Activated CD4-positive, alpha-beta T cell treated with anti-CD3 and anti-CD28 coated beads for 36 hours (primary cell): ENCODE data around the gene GPX4. TPM values are rescaled to one million over a fixed set of nuclear protein-coding genes. Genes with fewer than 3 reads are reported as not detected.

ENCODE experiments used
- ATAC-seq: fragments of 200-7000 bp; cut with Tn5 transposase; one replicate; pipeline ENCODE4 v1.10.0; 2021; ENCODE audit warnings: mild to moderate bottlenecking, moderate library complexity
- CTCF ChIA-PET: fragments of 350-600 bp; sonication (Branson Sonifier 250); formaldehyde crosslinking; loops from one replicate; lab custom pipeline; 2021; ENCODE audit warnings: antibody characterized with exemption; lab: Charles Lee
- POLR2A ChIA-PET: fragments of 350-600 bp; sonication (Branson Sonifier 250); formaldehyde crosslinking; loops from one replicate; lab custom pipeline; 2021; ENCODE audit warnings: antibody characterized with exemption, inconsistent platforms; lab: Charles Lee
- DNase-seq: peaks from one replicate; pipeline ENCODE4 v3.0.0-alpha.2; 2020
- H3K27ac Mint-ChIP-seq: one replicate; pipeline ENCODE4 v1.8.0; 2021; ENCODE audit warnings: mixed read lengths
- H3K27me3 Mint-ChIP-seq: one replicate; pipeline ENCODE4 v1.8.0; 2021; ENCODE audit warnings: mixed read lengths
- H3K36me3 Mint-ChIP-seq: one replicate; pipeline ENCODE4 v1.8.0; 2021; ENCODE audit warnings: low read depth, mixed read lengths
- H3K4me1 Mint-ChIP-seq: one replicate; pipeline ENCODE4 v1.8.0; 2021; ENCODE audit warnings: mixed read lengths
- H3K4me3 Mint-ChIP-seq: one replicate; pipeline ENCODE4 v1.8.0; 2021; ENCODE audit warnings: mild to moderate bottlenecking, moderate library complexity, mixed read lengths
- H3K9me3 Mint-ChIP-seq: one replicate; pipeline ENCODE4 v1.8.0; 2021; ENCODE audit warnings: low read depth, mixed read lengths
- intact Hi-C, 2 experiments: fragments of 100-400 bp; cut with DNase I in 1 of 2; cut with micrococcal nuclease in 1 of 2; formaldehyde crosslinking; loops; one replicate each; pipeline versions ENCODE4 v1.14.2 to v1.15.1; 2022 to 2024; cut with DNase I, micrococcal nuclease
- total RNA-seq, 2 experiments: library from RNA; stranded (reverse); gene quantifications; one replicate each; pipeline ENCODE4 v1.2.3, GENCODE V29; 2021

The GPX4 gene
- total RNA-seq, 2 experiments from 2014 or later, result 192 to 218 TPM

DNA sequence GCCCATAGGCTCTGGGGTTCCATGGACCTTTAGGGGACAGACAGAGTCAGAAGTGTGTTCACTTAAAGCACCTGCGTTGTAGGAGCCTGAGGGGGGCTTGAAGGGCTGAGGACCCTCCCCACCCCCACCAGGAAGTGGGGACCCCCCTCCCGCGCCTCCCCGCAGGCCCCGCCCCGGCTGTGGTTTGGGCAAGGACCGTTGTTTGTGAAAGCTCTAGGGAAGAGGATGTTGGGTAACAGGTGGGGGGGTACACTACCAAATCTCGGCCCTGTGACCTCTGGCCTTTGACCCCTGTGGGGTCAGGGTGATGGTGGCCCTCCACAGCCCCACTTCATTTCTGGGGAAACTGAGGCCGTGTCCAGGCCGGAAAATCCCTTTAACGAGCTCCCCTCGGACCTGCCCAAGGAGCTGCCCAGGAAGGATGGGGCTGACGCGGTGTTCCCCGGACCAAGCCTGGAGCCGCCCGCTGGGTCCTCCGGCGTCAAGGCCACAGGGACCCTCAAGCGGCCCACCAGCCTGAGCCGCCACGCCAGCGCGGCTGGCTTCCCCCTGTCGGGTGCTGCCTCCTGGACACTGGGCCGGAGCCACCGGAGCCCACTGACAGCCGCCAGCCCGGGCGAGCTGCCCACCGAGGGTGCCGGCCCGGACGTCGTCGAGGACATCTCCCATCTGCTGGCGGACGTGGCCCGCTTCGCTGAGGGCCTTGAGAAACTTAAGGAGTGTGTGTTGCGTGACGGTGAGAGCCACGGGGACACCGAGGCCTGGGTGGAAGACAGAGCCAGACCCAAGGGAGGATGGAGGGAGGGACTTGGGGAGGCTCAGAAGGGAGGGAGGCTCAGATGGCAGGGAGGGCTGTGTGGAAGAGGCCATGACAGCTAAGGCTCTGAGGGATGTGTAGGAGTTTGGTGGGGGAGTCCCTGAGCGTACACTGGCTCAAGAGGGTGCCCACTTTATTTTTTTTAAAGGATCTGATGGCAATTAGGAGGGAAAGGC lies 35.5 kb upstream of the GPX4 start:
- CTCF ChIA-PET, result interaction anchor here (0.5 to 1.4 kb wide), 4 partner anchors 39 to 201 kb away, joined by 3 to 4 read pairs (median 3); partner anchors contain the start of gene CIRBP
- H3K36me3 Mint-ChIP-seq, result peaks cover 36% of the 10 kb centered on the region
- no peaks in the 10 kb centered on the region for H3K27me3 Mint-ChIP-seq
- H3K9me3 Mint-ChIP-seq, result no peaks in the 10 kb centered on the region
- peak overlapping the region; percentile 94 for H3K27ac Mint-ChIP-seq
- POLR2A ChIA-PET, result interaction anchor here (1.4 to 2.1 kb wide), 3 partner anchors 9 to 201 kb away, joined by 4 to 8 read pairs (median 4); partner anchors contain the start of gene CIRBP
- peaks cover 53% of the 10 kb centered on the region for H3K4me1 Mint-ChIP-seq
- H3K4me3 Mint-ChIP-seq, result peak overlapping the region; percentile 85
- peak; percentile 8 for ATAC-seq
- intact Hi-C loops, result loop anchor here (1.0 to 10.0 kb wide), 7 partner anchors 9 to 786 kb away; partner anchors contain the start of genes CNN2 (in 1 of the 2), GPX4 (in 1 of the 2), PTBP1 (in 1 of the 2) and RNF126 (in 1 of the 2)
- peak; percentile 80 for DNase-seq

DNA sequence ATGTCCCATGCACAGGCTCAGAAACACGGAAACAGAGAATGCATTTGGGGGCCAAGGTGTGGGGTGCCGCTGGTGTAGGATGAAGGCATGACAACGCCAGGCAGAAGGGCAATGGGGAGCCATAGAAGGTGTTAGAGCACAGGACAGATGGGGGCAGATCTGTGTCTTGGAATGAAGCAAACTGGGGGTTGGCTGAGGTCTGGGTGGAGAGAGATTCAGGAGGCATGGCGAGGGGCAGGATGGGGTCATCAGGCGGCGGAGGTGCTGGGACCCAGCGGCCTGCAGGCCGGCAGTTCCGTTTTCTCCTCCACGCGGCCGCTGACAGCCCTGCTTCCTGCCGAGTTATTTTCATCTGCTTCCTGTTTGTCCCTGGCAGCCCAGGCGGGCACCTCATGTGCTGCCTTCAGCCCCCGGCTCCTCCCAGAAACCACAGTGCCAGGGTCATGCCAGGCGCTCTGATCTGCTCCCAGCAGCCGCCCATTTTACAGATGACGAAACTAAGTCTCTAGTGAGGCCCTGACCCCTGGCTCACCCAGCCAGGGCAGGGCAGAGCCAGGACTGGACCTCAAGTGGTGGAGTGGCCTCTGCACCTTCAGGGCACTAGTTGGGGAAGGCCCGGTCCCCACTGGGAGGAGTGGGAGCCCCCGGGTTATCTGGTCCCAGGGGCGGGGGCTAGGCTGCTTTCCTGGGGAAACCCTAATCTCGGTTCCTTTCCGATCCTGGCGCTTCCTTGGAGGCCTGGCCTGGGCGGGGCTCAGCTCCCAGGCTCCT lies 34.6 kb upstream of the GPX4 start:
- intact Hi-C loops, result loop anchor here (2.0 to 10.0 kb wide), 6 partner anchors 33 to 786 kb away; partner anchors contain the start of genes CNN2 (in 1 of the 2), GPX4 (in 1 of the 2), PTBP1 (in 1 of the 2) and RNF126 (in 1 of the 2)
- Mint-ChIP-seq H3K4me3 (peak overlapping the region; percentile 85), H3K27ac (peak overlapping the region; percentile 94), H3K4me1 (peaks cover 53% of the 10 kb centered on the region), H3K27me3 (no peaks in the 10 kb centered on the region), H3K36me3 (peaks cover 42% of the 10 kb centered on the region), H3K9me3 (no peaks in the 10 kb centered on the region)
- ChIA-PET POLR2A (interaction anchor here (1.6 kb wide), 1 partner anchor 10 kb away, joined by 4 read pairs; no protein-coding TSS in a partner anchor), CTCF (interaction anchor here (0.6 kb wide), 1 partner anchor 698 kb away, joined by 3 read pairs; no protein-coding TSS in a partner anchor)
- peak; percentile 81 for DNase-seq
- peak; percentile 28 for ATAC-seq

DNA sequence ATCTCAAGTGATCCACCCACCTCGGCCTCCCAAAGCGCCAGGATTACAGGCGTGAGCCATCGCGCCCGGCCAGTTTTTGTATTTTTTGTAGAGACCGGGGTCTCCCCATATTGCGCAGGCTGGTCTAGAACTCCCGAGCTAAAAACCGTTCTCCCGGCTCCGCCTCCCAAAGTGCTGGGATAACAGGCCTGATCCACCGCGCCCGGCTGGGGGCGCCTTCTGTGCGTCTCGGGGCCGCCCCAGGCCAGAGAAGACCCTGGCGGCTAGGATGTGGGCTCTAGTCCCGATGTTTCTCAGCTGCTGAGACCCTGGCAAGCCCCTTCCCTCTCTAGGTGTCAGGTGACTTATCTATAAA lies 33.2 kb upstream of the GPX4 start:
- H3K27me3 Mint-ChIP-seq, result no peaks in the 10 kb centered on the region
- intact Hi-C loops, result no loop called here
- ATAC-seq (no peak), DNase-seq (no peak)
- H3K9me3 Mint-ChIP-seq, result no peaks in the 10 kb centered on the region
- H3K36me3 Mint-ChIP-seq, result peaks cover 47% of the 10 kb centered on the region
- H3K4me1 Mint-ChIP-seq, result peaks cover 48% of the 10 kb centered on the region
- H3K27ac Mint-ChIP-seq, result no peak overlapping the region
- H3K4me3 Mint-ChIP-seq, result peak overlapping the region; percentile 85
- CTCF ChIA-PET, result no interaction called here
- POLR2A ChIA-PET, result no interaction called here

DNA sequence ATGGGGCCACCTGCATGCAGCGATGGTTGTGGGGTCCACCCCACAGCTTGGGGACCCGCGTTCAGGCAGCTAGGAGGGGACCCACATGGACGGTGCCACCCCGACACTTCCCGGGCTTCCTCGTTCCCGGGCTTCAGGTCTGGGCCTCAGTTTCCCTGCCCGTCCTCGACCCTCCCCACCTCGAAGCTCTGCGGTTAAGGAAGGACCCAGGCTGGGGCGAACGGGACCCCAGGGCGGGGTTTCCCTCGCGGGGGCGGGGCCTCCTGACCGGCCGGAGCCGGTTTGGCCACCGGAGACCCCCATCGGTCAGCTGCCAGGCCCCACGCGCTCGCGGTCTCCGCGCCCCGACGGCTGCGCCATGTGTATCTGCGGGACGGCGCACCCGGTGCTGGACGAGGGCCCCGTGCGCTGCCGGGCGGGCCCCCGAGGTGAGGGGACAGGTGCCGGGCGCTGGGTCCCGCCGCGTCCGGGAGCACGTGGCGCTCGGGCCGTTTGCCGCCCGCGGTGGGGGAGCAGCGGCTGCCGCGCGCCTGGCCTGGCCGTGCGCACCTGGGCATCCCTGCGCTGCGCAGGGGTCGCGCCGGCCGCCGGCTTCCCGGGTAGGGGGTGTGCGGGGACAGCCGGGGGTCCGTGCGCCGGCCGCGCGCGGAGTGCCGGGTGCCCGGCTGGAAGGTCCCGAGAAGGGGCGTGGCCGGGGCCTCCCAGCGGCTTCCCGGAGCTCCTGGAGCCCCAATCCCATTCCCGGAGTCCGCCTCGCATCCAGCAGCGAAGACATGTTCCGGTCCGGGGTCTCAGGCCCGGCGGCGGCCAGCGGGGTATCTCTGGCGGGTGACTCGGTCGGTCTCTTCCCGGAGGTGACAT lies 32.6 kb upstream of the GPX4 start:
- Mint-ChIP-seq H3K4me3 (peak overlapping the region; percentile 51), H3K4me1 (peaks cover 52% of the 10 kb centered on the region), H3K9me3 (no peaks in the 10 kb centered on the region), H3K36me3 (peaks cover 53% of the 10 kb centered on the region), H3K27me3 (no peaks in the 10 kb centered on the region), H3K27ac (peak overlapping the region; percentile 86)
- no peak for ATAC-seq
- DNase-seq, result no peak
- CTCF ChIA-PET, result no interaction called here
- POLR2A ChIA-PET, result no interaction called here
- intact Hi-C loops, result no loop called here

DNA sequence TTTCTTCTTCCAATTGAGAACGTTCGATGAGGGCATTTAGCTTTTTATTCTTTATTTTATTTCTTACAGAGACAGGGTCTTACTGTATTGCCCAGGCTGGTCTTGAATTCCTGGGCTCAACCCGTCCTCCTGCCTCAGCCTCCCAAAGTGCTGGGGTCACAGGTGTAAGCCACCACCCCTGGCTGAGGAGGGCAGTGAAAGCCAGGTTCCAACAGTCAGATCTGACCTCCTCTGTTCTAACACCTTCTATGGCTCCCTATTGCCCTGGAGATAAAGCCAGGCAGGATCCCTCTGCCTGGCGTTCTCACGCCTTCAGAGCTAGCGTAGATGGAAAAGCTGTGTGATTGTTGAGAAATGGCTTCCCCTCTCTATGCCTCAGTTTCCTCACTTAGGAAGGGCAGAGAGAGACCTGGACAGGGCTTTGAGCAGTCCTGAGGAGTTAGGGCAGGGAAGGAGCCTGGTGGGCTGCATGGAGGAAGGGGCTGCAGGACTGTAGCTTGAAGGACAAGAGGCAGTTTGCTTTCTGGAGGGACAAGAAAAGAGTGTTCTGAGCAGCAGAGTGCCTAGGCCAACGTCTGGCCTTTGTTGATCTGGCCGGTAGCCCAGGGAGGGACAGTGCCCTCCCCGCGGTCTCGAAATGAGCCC lies 31.3 kb upstream of the GPX4 start:
- intact Hi-C loops, result no loop called here
- DNase-seq (no peak), ATAC-seq (no peak)
- ChIA-PET POLR2A (interaction anchor here (1.2 kb wide), 1 partner anchor 45 kb away, joined by 3 read pairs; no protein-coding TSS in a partner anchor), CTCF (interaction anchor here (1.0 kb wide), 1 partner anchor 172 kb away, joined by 3 read pairs; no protein-coding TSS in a partner anchor)
- Mint-ChIP-seq H3K27me3 (no peaks in the 10 kb centered on the region), H3K4me1 (peaks cover 59% of the 10 kb centered on the region), H3K9me3 (no peaks in the 10 kb centered on the region), H3K27ac (peak overlapping the region; percentile 33), H3K36me3 (peaks cover 59% of the 10 kb centered on the region), H3K4me3 (no peak overlapping the region)

DNA sequence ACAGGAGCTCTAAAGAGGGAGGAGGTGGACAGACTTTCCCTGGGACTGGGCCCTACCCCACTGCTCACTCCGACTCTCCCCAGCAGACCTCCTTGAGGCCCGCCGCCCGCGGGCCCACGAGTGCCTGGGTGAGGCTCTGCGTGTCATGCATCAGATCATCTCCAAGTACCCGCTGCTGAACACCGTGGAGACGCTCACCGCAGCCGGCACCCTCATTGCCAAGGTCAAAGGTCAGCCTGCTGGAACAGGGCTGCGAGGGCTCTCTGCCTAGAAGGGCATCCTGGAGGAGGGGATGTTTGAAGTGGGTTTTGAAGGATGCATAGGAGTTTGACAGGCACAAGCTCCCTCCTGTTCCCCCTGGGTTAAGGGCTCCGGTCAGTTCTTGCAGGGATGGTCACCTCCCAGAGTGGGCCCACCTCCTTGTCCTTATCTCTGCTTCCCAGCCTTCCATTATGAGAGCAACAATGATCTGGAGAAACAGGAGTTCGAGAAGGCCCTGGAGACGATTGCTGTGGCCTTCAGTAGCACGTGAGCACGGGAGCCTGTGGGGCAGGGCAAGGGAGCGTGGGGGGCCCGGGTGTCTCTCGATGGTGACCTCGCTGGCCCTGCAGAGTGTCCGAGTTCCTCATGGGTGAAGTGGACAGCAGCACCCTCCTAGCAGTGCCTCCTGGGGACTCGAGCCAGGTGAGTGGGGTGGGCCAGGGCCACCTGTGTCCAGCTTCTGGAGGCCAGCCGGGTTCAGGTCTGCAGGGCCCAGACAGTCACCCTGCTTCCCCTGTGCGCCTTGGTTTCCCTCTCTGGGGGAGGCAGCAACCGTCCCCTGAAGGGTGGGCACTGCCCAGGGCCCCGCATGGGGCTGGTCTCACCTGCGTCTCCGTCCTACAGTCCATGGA lies 30.5 kb upstream of the GPX4 start:
- Mint-ChIP-seq H3K4me1 (peaks cover 68% of the 10 kb centered on the region), H3K4me3 (no peak overlapping the region), H3K27ac (no peak overlapping the region), H3K27me3 (no peaks in the 10 kb centered on the region), H3K36me3 (peaks cover 67% of the 10 kb centered on the region), H3K9me3 (no peaks in the 10 kb centered on the region)
- DNase-seq (no peak), ATAC-seq (no peak)
- CTCF ChIA-PET, result interaction anchor here (1.0 kb wide), 1 partner anchor 171 kb away, joined by 3 read pairs; no protein-coding TSS in a partner anchor
- POLR2A ChIA-PET, result interaction anchor here (1.2 kb wide), 1 partner anchor 46 kb away, joined by 3 read pairs; no protein-coding TSS in a partner anchor
- intact Hi-C loops, result no loop called here

DNA sequence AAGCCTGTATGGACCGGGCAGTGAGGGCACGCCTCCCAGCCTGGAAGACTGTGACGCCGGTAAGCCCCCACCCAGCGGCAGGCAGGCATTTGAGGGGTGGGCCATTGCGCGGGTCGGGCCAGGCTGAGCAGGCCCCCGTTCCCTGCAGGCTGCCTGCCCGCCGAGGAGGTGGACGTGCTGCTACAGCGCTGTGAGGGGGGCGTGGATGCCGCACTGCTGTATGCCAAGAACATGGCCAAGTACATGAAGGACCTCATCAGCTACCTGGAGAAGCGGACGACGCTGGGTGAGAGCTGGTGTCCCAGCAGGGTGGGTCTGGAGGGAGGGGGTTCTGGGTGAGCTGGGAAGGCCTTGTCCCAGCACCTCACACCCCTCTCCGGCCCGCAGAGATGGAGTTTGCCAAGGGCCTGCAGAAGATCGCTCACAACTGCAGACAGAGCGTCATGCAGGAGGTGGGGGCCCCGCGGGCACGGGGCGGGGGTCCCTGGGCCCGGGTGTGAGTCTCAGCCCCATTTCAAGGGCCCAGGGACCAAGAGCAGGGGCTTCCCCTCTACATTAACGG lies 29.8 kb upstream of the GPX4 start:
- CTCF ChIA-PET, result interaction anchor here (1.0 to 4.1 kb wide), 3 partner anchors 8 to 170 kb away, joined by 5 to 26 read pairs (median 6); partner anchors contain the start of gene ARHGAP45
- ATAC-seq, result no peak
- H3K36me3 Mint-ChIP-seq, result peaks cover 66% of the 10 kb centered on the region

DNA sequence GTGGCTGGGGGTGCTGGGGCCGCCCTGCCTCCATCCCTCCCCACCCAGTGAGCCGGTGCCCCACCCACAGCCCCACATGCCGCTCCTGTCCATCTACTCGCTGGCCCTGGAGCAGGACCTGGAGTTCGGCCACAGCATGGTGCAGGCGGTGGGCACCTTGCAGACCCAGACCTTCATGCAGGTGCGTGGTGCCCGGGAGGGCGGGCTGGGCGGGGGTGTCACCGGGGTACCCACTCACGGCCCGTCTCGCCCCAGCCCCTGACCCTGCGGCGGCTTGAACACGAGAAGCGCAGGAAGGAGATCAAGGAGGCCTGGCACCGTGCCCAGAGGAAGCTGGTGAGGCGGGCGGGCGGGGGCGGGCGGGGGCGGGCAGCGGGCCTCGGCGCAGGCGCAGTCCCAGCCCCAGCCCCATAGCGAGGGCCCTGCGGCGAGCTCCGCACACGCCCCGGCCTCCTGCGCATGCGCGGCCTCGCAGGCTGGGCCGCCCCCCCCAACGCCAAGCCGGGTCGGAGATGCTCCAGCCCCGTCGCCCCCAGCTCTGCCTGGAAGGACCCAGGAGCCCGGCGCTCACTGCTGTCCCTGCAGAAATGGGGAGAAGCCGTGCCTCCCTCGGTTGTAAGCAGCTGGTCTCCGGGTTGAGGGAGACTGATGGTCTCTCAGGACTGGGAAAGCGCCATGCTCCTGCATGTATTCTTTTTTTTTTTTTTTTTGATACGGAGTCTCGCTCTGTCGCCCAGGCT lies 29.1 kb upstream of the GPX4 start:
- Mint-ChIP-seq H3K4me3 (peak overlapping the region; percentile 52), H3K27ac (peak overlapping the region; percentile 84), H3K4me1 (peaks cover 63% of the 10 kb centered on the region), H3K27me3 (no peaks in the 10 kb centered on the region), H3K36me3 (peaks cover 65% of the 10 kb centered on the region), H3K9me3 (no peaks in the 10 kb centered on the region)
- peak; percentile 93 for DNase-seq
- CTCF ChIA-PET, result interaction anchor here (0.6 to 4.1 kb wide), 5 partner anchors 9 to 290 kb away, joined by 3 to 26 read pairs (median 5); partner anchors contain the start of gene ARHGAP45
- peak; percentile 22 for ATAC-seq
- intact Hi-C loops, result no loop called here
- POLR2A ChIA-PET, result interaction anchor here (0.5 to 1.3 kb wide), 3 partner anchors 53 to 199 kb away, joined by 5 to 8 read pairs (median 7); partner anchors contain the start of genes CIRBP and RNU6-2

More for the DNA sequence above, 29.8 kb upstream of the GPX4 start:
- H3K27ac Mint-ChIP-seq, result peak overlapping the region; percentile 13
- POLR2A ChIA-PET, result interaction anchor here (1.2 to 1.3 kb wide), 2 partner anchors 53 to 195 kb away, joined by 7 to 8 read pairs; partner anchors contain the start of genes CIRBP and RNU6-2
- no peaks in the 10 kb centered on the region for H3K27me3 Mint-ChIP-seq
- peak overlapping the region; percentile 47 for H3K4me3 Mint-ChIP-seq
- peaks cover 63% of the 10 kb centered on the region for H3K4me1 Mint-ChIP-seq
- no peaks in the 10 kb centered on the region for H3K9me3 Mint-ChIP-seq
- intact Hi-C loops, result no loop called here
- DNase-seq, result no peak
